ENCODE data around the gene IYD. TPM values are rescaled to one million over a fixed set of nuclear protein-coding genes. Genes with fewer than 3 reads are reported as not detected.

The IYD gene
- total RNA-seq, 1 experiment from 2014 or later = not detected

DNA sequence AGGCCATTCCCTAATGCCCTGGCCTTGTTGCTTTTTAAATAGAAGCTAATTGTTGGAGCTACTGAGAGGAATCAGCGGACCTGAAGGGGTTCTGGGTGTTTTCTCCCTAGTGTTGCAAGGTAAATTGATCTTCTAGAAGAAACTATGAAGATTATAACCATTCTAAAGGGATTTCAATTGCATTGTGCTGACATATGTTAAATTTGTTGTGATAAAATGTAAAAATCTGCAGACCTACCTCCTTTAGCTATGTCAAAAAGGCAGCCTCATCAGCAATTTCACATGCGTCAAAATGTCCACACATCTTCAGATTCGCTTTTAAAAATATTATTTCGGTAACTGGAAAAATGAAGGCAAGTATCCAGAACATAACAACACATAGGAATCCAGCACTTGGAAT lies 44.4 kb downstream of the IYD start:
- TF ChIP-seq, protein P1, sequence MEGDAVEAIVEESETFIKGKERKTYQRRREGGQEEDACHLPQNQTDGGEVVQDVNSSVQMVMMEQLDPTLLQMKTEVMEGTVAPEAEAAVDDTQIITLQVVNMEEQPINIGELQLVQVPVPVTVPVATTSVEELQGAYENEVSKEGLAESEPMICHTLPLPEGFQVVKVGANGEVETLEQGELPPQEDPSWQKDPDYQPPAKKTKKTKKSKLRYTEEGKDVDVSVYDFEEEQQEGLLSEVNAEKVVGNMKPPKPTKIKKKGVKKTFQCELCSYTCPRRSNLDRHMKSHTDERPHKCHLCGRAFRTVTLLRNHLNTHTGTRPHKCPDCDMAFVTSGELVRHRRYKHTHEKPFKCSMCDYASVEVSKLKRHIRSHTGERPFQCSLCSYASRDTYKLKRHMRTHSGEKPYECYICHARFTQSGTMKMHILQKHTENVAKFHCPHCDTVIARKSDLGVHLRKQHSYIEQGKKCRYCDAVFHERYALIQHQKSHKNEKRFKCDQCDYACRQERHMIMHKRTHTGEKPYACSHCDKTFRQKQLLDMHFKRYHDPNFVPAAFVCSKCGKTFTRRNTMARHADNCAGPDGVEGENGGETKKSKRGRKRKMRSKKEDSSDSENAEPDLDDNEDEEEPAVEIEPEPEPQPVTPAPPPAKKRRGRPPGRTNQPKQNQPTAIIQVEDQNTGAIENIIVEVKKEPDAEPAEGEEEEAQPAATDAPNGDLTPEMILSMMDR (IDR thresholded peaks at IDR 0.05; ENCODE audit: unreplicated experiment) = no peak
- POLR2A ChIA-PET = no interaction called here
- intact Hi-C loops (cut with micrococcal nuclease) = no loop called here
- Mint-ChIP-seq H3K4me1 (ENCODE audit: insufficient read depth, unreplicated experiment) (peaks cover 26% of the 10 kb centered on the region), H3K9me3 (ENCODE audit: unreplicated experiment) (no peaks in the 10 kb centered on the region), H3K4me3 (ENCODE audit: unreplicated experiment) (no peak overlapping the region), H3K27ac (ENCODE audit: low read depth, unreplicated experiment) (no peak overlapping the region), H3K36me3 (ENCODE audit: insufficient read depth, unreplicated experiment) (no peaks in the 10 kb centered on the region), H3K27me3 (ENCODE audit: insufficient read depth, unreplicated experiment) (no peaks in the 10 kb centered on the region)
- BruUV-seq (replicated peaks) = no TSS peak
- CTCF ChIA-PET = interaction anchor here (1.4 kb wide), 1 partner anchor 403 kb away, joined by 4 read pairs; no protein-coding TSS in a partner anchor
- no peak for DNase-seq (ENCODE audit: unreplicated experiment)

DNA sequence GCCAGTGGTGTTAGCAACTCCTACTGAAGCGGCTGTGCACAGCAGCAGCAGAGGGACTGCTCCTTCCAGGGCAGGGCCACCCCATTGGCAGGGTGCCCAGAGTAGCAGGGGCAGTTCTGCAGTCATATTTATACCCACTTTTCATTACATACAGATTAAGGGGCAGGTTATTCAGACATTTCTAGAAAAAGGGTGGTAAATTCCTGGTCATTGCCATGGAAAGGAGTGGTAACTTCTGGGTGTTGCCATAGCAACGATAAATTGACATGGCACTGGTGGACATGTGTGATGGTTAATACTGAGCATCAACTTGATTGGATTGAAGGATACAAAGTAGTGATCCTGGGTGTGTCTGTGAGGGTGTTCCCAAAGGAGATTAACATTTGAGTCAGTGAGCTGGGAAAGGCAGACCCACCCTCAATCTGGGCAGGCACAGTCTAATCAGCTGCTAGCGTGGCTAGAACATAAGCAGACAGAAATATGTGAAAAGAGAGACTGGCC lies 45.0 kb downstream of the IYD start:
- no peak for DNase-seq (ENCODE audit: unreplicated experiment)
- peaks cover 26% of the 10 kb centered on the region for H3K4me1 Mint-ChIP-seq (ENCODE audit: insufficient read depth, unreplicated experiment)
- TF ChIP-seq, protein P1 (IDR thresholded peaks at IDR 0.05; ENCODE audit: unreplicated experiment) = no peak
- no peak overlapping the region for H3K27ac Mint-ChIP-seq (ENCODE audit: low read depth, unreplicated experiment)
- intact Hi-C loops (cut with micrococcal nuclease) = no loop called here
- H3K27me3 Mint-ChIP-seq (ENCODE audit: insufficient read depth, unreplicated experiment) = no peaks in the 10 kb centered on the region
- no peaks in the 10 kb centered on the region for H3K36me3 Mint-ChIP-seq (ENCODE audit: insufficient read depth, unreplicated experiment)
- H3K9me3 Mint-ChIP-seq (ENCODE audit: unreplicated experiment) = no peaks in the 10 kb centered on the region
- ChIA-PET POLR2A (no interaction called here), CTCF (interaction anchor here (1.4 to 2.2 kb wide), 2 partner anchors 18 to 402 kb away, joined by 4 to 16 read pairs; no protein-coding TSS in a partner anchor)
- no TSS peak for BruUV-seq (replicated peaks)
- no peak overlapping the region for H3K4me3 Mint-ChIP-seq (ENCODE audit: unreplicated experiment)

DNA sequence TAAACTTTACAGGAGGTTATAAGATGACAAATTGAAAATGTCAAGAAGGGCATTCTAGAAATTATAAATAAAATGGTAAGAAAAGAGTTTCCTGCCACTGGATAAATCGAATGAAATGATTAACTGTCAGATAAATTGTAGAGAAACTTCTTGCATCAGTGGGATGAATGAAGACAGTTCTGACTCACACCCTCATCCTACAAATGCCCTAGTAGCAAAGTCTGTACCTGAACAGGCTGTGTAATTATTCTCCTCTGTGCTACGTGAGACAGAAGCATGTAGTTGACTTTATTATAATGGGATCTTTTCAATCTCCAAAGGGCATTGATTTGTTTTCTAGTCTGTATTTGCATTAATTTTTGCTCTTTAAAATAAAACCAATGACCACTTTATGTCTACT lies 47.3 kb downstream of the IYD start:
- Mint-ChIP-seq H3K27ac (ENCODE audit: low read depth, unreplicated experiment) (no peak overlapping the region), H3K4me3 (ENCODE audit: unreplicated experiment) (no peak overlapping the region)

DNA sequence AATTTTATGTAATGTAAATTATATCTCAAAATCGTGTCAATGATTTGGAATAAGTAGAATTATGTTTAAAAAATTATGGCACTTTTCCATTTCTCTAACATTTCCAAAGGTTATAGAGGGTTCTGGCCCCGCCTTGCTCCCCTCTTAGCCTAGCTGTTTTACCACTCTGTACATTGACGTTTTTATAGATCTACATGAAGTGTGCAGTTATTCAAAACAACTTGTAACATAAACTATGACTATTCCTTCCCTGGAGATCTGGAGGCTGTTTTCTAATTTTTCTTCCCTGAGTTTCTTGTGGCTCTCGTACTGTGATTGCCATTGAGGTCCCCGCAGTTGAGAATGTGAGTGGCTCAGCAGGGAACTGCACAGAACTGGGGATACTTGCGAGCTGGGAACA lies 48.4 kb downstream of the IYD start:
- no peak overlapping the region for H3K4me3 Mint-ChIP-seq (ENCODE audit: unreplicated experiment)

More for the DNA sequence above, 47.3 kb downstream of the IYD start:
- no TSS peak for BruUV-seq (replicated peaks)
- POLR2A ChIA-PET = interaction anchor here (0.7 to 0.8 kb wide), 2 partner anchors 184 to 399 kb away, joined by 3 to 5 read pairs; partner anchors contain the start of gene PLEKHG1
- H3K9me3 Mint-ChIP-seq (ENCODE audit: unreplicated experiment) = no peaks in the 10 kb centered on the region
- CTCF ChIA-PET = interaction anchor here (0.5 to 4.0 kb wide), 5 partner anchors 21 to 401 kb away, joined by 3 to 133 read pairs (median 12); no protein-coding TSS in a partner anchor
- no peaks in the 10 kb centered on the region for H3K36me3 Mint-ChIP-seq (ENCODE audit: insufficient read depth, unreplicated experiment)
- no peak for DNase-seq (ENCODE audit: unreplicated experiment)
- H3K27me3 Mint-ChIP-seq (ENCODE audit: insufficient read depth, unreplicated experiment) = no peaks in the 10 kb centered on the region
- TF ChIP-seq, protein P1 (IDR thresholded peaks at IDR 0.05; ENCODE audit: unreplicated experiment) = no peak
- peaks cover 21% of the 10 kb centered on the region for H3K4me1 Mint-ChIP-seq (ENCODE audit: insufficient read depth, unreplicated experiment)
- intact Hi-C loops (cut with micrococcal nuclease) = no loop called here

More for the DNA sequence above, 48.4 kb downstream of the IYD start:
- TF ChIP-seq, protein P1 (IDR thresholded peaks at IDR 0.05; ENCODE audit: unreplicated experiment) = no peak
- no peaks in the 10 kb centered on the region for H3K9me3 Mint-ChIP-seq (ENCODE audit: unreplicated experiment)
- H3K36me3 Mint-ChIP-seq (ENCODE audit: insufficient read depth, unreplicated experiment) = no peaks in the 10 kb centered on the region
- H3K27ac Mint-ChIP-seq (ENCODE audit: low read depth, unreplicated experiment) = peak overlapping the region; percentile 85
- intact Hi-C loops (cut with micrococcal nuclease) = no loop called here
- no peak for DNase-seq (ENCODE audit: unreplicated experiment)
- H3K27me3 Mint-ChIP-seq (ENCODE audit: insufficient read depth, unreplicated experiment) = no peaks in the 10 kb centered on the region
- H3K4me1 Mint-ChIP-seq (ENCODE audit: insufficient read depth, unreplicated experiment) = peaks cover 21% of the 10 kb centered on the region
- ChIA-PET CTCF (interaction anchor here (0.5 to 4.0 kb wide), 14 partner anchors 9 to 595 kb away, joined by 3 to 133 read pairs (median 6); partner anchors contain the start of gene PLEKHG1), POLR2A (interaction anchor here (0.7 to 2.9 kb wide), 6 partner anchors 10 to 400 kb away, joined by 3 to 20 read pairs (median 6); no protein-coding TSS in a partner anchor)
- BruUV-seq (replicated peaks) = no TSS peak

Data from MCF 10A (cell line).